IMR-90 (cell line): ENCODE data around the gene GTF2H3. TPM values are rescaled to one million over a fixed set of nuclear protein-coding genes. Genes with fewer than 3 reads are reported as not detected.

Experiments
- ATAC-seq: fragments of 200-7000 bp; cut with Tn5 transposase; 2 replicates; pipeline ENCODE4 v1.9.1; 2020; ENCODE audit warnings: low read depth, mild to moderate bottlenecking, moderate library complexity
- BruUV-seq: library from RNA; stranded (reverse); fragments of 400-500 nt; replicated peaks from 2 replicates; lab custom pipeline; 2021; lab: Mats Ljungman, UMichigan
- CTCF ChIA-PET: fragments of 300-600 bp; formaldehyde crosslinking; extraction: SDS; loops from one replicate; lab custom pipeline; 2021; ENCODE audit warnings: antibody characterized with exemption; lab: Yijun Ruan, JAX
- POLR2A ChIA-PET: fragments of 300-600 bp; sonication (Branson Sonifier 250); formaldehyde crosslinking; loops from one replicate; lab custom pipeline; 2022; ENCODE audit warnings: antibody characterized with exemption; ENCODE audit not compliant: unreplicated experiment; lab: Charles Lee
- DNase-seq: peaks from one replicate; pipeline ENCODE4 v3.0.0; 2013
- H2AFZ ChIP-seq: replicated peaks from 2 replicates; pipeline ENCODE3; 2013; ENCODE audit warnings: low read length, mild to moderate bottlenecking; ENCODE audit not compliant: poor library complexity
- H2AK5ac ChIP-seq: 2 replicates; pipeline ENCODE4 v1.6.1; 2013; ENCODE audit warnings: low read depth, low read length, inconsistent platforms
- H2AK9ac ChIP-seq: replicated peaks from 2 replicates; pipeline ENCODE3; 2013; ENCODE audit warnings: mild to moderate bottlenecking, low read depth, low read length, moderate library complexity; ENCODE audit not compliant: poor library complexity
- H2BK120ac ChIP-seq: 2 replicates; pipeline ENCODE4 v1.6.1; 2013; ENCODE audit warnings: low read depth, low read length, inconsistent platforms
- H2BK15ac ChIP-seq: 3 replicates; pipeline ENCODE4 v1.6.1; 2013; ENCODE audit warnings: low read depth, low read length, inconsistent platforms
- H2BK20ac ChIP-seq: 2 replicates; pipeline ENCODE4 v1.6.1; 2013; ENCODE audit warnings: low read depth, mild to moderate bottlenecking, inconsistent platforms, low read length, moderate library complexity
- H2BK5ac ChIP-seq: 2 replicates; pipeline ENCODE4 v1.6.1; 2013; ENCODE audit warnings: mild to moderate bottlenecking, low read depth, low read length, inconsistent platforms; ENCODE audit not compliant: poor library complexity, severe bottlenecking
- H3K14ac ChIP-seq: replicated peaks from 2 replicates; pipeline ENCODE4 v1.6.1; 2013; ENCODE audit warnings: low read depth, low read length, inconsistent platforms
- H3K18ac ChIP-seq: 2 replicates; pipeline ENCODE4 v1.6.1; 2013; ENCODE audit warnings: low read depth, low read length, control low read depth
- H3K23ac ChIP-seq: 2 replicates; pipeline ENCODE4 v1.6.1; 2013; ENCODE audit warnings: low read depth, low read length, inconsistent platforms
- H3K27ac ChIP-seq: 2 replicates; pipeline ENCODE4 v1.5.1; 2013; ENCODE audit warnings: mild to moderate bottlenecking, control low read depth, low read length; ENCODE audit not compliant: insufficient read depth
- H3K27me3 ChIP-seq: 2 replicates; pipeline ENCODE4 v1.6.1; 2013; ENCODE audit warnings: low read length; ENCODE audit not compliant: control insufficient read depth, insufficient read depth
- H3K36me3 ChIP-seq: 2 replicates; pipeline ENCODE4 v1.6.1; 2013; ENCODE audit warnings: low read length, mixed read lengths; ENCODE audit not compliant: control insufficient read depth, insufficient read depth
- H3K4ac ChIP-seq: 2 replicates; pipeline ENCODE4 v1.6.1; 2013; ENCODE audit warnings: low read depth, low read length, inconsistent platforms
- H3K4me1 ChIP-seq: 2 replicates; pipeline ENCODE4 v1.6.1; 2013; ENCODE audit warnings: low read length, mixed read lengths; ENCODE audit not compliant: control insufficient read depth, insufficient read depth
- H3K4me2 ChIP-seq: 2 replicates; pipeline ENCODE4 v1.6.1; 2013; ENCODE audit warnings: low read depth, mild to moderate bottlenecking, control low read depth, low read length, moderate library complexity
- H3K4me3 ChIP-seq: 2 replicates; pipeline ENCODE4 v1.5.1; 2013; ENCODE audit warnings: low read depth, mild to moderate bottlenecking, control low read depth, low read length, moderate library complexity; ENCODE audit not compliant: insufficient read depth
- H3K56ac ChIP-seq: 2 replicates; pipeline ENCODE4 v1.6.1; 2013; ENCODE audit warnings: low read length, inconsistent platforms; ENCODE audit not compliant: insufficient read depth; ENCODE audit errors: extremely low read depth
- H3K79me1 ChIP-seq, 2 experiments: 2 replicates each; pipeline ENCODE4 v1.6.1; 2013; ENCODE audit warnings: low read length in 2 of 2, inconsistent platforms in 1 of 2, low read depth in 1 of 2
- H3K9ac ChIP-seq: 2 replicates; pipeline ENCODE4 v1.6.1; 2013; ENCODE audit warnings: low read depth, low read length, control low read depth
- H3K9me1 ChIP-seq: 2 replicates; pipeline ENCODE4 v1.6.1; 2013; ENCODE audit warnings: low read length, inconsistent platforms; ENCODE audit not compliant: insufficient read depth
- H3K9me3 ChIP-seq: 2 replicates; pipeline ENCODE4 v1.6.1; 2013; ENCODE audit warnings: low read length; ENCODE audit not compliant: control insufficient read depth, insufficient read depth
- H4K20me1 ChIP-seq: 2 replicates; pipeline ENCODE4 v1.6.1; 2013; ENCODE audit warnings: low read length, inconsistent platforms; ENCODE audit not compliant: insufficient read depth
- H4K5ac ChIP-seq: 2 replicates; pipeline ENCODE4 v1.6.1; 2013; ENCODE audit warnings: mild to moderate bottlenecking, low read depth, low read length, control low read depth
- H4K8ac ChIP-seq, 2 experiments: 2 replicates each; pipeline ENCODE4 v1.6.1; 2013; ENCODE audit warnings: low read depth in 2 of 2, low read length in 2 of 2, control low read depth in 1 of 2, inconsistent platforms in 1 of 2
- H4K91ac ChIP-seq: 2 replicates; pipeline ENCODE4 v1.6.1; 2013; ENCODE audit warnings: low read depth, low read length, inconsistent platforms; ENCODE audit not compliant: insufficient read depth
- MAZ ChIP-seq: IDR thresholded peaks from 2 replicates; pipeline ENCODE4 v1.6.1; 2012; ENCODE audit warnings: low read depth, mild to moderate bottlenecking, low read length, improper control_type of control experiment, moderate library complexity, borderline replicate concordance
- WGBS, 2 experiments: methylation state at CpG; one replicate each; pipeline versions ENCODE4 v1.1.5 to v1.1.7; 2013; ENCODE audit warnings: missing lambda C conversion rate in 2 of 2; ENCODE audit not compliant: insufficient read length in 1 of 2; ENCODE audit errors: extremely low coverage in 2 of 2; 5-methylcytosine and 5-hydroxymethylcytosine counted together
- dilution Hi-C: fragments of 300-500 bp; cut with HindIII; formaldehyde crosslinking; loops from one replicate; pipeline ENCODE4 v1.14.3; 2018; ENCODE audit warnings: low sequenced_read_pairs; ENCODE audit not compliant: unreplicated experiment
- in situ Hi-C: fragments of 300-500 bp; cut with MboI; formaldehyde crosslinking; loops from 3 replicates; pipeline ENCODE4 v1.14.3; 2019; ENCODE audit warnings: low sequenced_read_pairs, inconsistent platforms, mixed read lengths
- intact Hi-C: fragments of 100-400 bp; cut with micrococcal nuclease; formaldehyde crosslinking; loops from 2 replicates; pipeline ENCODE4 v1.10.0; 2022
- polyA plus RNA-seq, 3 experiments: library from polyadenylated mRNA; depleted of rRNA; stranded (reverse); fragments of >200 nt; gene quantifications; 2 replicates each; pipeline ENCODE4 v1.2.3, GENCODE V29; 2012; ENCODE audit warnings: low replicate concordance in 1 of 3
- total RNA-seq: library from RNA; depleted of rRNA; stranded (reverse); fragments of >200 nt; gene quantifications from 2 replicates; pipeline ENCODE4 v1.2.3, GENCODE V29; 2012

The GTF2H3 gene
- total and polyA plus RNA-seq, 2 of the 4 experiments (the other 2 are of a cell fraction) = 22.2 to 80.3 TPM

GRCh38 chr12:123607756-123608155, 25.9 kb upstream of the GTF2H3 start:
- Histone ChIP-seq H2AFZ (no peak overlapping the region), H3K23ac (no peak overlapping the region), H3K4ac (no peak overlapping the region), H3K36me3 (peaks cover 54% of the 10 kb centered on the region), H2AK5ac (no peak overlapping the region), H3K9me3 (no peaks in the 10 kb centered on the region), H3K9ac (no peak overlapping the region), H3K4me3 (no peak overlapping the region), H2BK5ac (no peak overlapping the region), H3K4me1 (peaks cover 2% of the 10 kb centered on the region; the same call in 1 of the 2 replicates), H3K27ac (no peak overlapping the region), H4K5ac (no peak overlapping the region), H3K4me2 (no peak overlapping the region), H2AK9ac (no peak overlapping the region), H2BK15ac (no peak overlapping the region), H3K14ac (no peak overlapping the region), H2BK20ac (no peak overlapping the region), H3K79me1 (peaks cover 38 to 51% of the 10 kb centered on the region in 2 experiments), H4K8ac (no peak overlapping the region), H3K27me3 (no peaks in the 10 kb centered on the region), H3K18ac (no peak overlapping the region), H4K20me1 (peaks cover 8% of the 10 kb centered on the region; the same call in 1 of the 2 replicates), H4K91ac (no peak overlapping the region), H3K9me1 (no peaks in the 10 kb centered on the region), H2BK120ac (no peak overlapping the region), H3K56ac (no peak overlapping the region)
- TF ChIP-seq MAZ = no peak
- WGBS, 2 experiments = no CpG with 5 or more reads among the region's 4 CpGs
- ChIA-PET CTCF (no interaction called here), POLR2A (no interaction called here)
- no peak for DNase-seq
- intact Hi-C loops (no loop called here), in situ Hi-C loops (loop anchor here (25.0 kb wide), 1 partner anchor 295 kb away; no protein-coding TSS in a partner anchor), dilution Hi-C loops (no loop called here)
- no peak for ATAC-seq
- no TSS peak for BruUV-seq
